Measurements from ENCODE around the gene ZNF316. TPM values are rescaled to one million over a fixed set of nuclear protein-coding genes. Genes with fewer than 3 reads are reported as not detected.

Gene ZNF316
- total RNA-seq, 4 donors from 2014 or later = 40.6 to 63.7 (median 49.5) TPM

DNA sequence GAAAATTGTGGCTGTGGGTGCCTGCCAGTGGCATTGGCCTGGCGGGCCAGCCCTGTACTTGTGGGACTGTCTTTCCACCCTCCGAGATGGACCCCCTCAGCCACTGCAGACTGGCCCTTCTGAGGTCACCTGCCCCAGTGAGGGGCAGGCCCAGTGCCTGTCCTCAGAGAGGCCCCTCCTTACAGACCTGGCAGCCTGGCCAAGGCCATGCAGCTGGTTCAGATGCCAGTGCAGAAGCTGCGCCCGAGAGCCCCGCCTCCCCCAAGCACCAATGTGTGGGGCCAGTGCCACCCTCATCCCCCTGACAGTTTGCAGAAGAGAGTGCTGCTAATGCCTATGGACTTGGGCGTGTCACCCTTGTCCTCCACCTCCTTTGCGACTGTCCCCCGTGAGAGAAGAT, 10.0 kb downstream of the ZNF316 start:
- Histone ChIP-seq H3K27ac (peak overlapping the region; percentile 24 to 61 (median 57)), H3K9me3 (no peaks in the 10 kb centered on the region), H3K4me1 (peaks cover 17 to 35% of the 10 kb centered on the region in 2 donors), H3K36me3 (peaks cover 13 to 25% of the 10 kb centered on the region in 2 donors), H3K27me3 (no peaks in the 10 kb centered on the region), H3K4me3 (replicated peaks in 1 of 3) (no peak overlapping the region)
- intact Hi-C loops (cut with DNase I) = no loop called here
- no peak for DNase-seq
- 78 to 83% methylated on average over 2 to 7 of the region's 8 CpGs for whole genome bisulfite sequencing, 2 donors
- no peak for TF ChIP-seq POLR2A (IDR thresholded peaks at IDR 0.05)
- TF ChIP-seq, protein P1, sequence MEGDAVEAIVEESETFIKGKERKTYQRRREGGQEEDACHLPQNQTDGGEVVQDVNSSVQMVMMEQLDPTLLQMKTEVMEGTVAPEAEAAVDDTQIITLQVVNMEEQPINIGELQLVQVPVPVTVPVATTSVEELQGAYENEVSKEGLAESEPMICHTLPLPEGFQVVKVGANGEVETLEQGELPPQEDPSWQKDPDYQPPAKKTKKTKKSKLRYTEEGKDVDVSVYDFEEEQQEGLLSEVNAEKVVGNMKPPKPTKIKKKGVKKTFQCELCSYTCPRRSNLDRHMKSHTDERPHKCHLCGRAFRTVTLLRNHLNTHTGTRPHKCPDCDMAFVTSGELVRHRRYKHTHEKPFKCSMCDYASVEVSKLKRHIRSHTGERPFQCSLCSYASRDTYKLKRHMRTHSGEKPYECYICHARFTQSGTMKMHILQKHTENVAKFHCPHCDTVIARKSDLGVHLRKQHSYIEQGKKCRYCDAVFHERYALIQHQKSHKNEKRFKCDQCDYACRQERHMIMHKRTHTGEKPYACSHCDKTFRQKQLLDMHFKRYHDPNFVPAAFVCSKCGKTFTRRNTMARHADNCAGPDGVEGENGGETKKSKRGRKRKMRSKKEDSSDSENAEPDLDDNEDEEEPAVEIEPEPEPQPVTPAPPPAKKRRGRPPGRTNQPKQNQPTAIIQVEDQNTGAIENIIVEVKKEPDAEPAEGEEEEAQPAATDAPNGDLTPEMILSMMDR (IDR thresholded peaks at IDR 0.05) = no peak

DNA sequence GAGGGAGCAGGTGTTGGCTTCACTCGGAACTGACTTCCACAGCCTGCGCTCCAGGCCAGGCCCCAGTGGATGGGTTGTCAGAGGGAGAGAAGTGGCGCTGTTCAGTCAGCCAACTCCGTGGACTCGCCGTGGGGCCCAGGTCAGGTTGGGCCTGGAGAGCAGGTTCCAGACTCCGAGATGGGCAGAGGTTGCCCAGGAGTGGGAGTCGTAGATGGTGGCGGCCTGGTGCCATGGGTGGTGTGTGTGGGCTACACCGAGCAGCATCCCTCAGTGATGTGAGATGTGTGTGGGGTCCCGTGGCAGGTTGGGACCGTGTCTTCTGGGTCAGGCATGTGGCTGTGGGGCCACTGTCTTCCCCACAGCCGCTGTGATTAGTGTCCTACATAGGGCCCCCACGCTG, 10.4 kb downstream of the ZNF316 start:
- H3K27me3 ChIP-seq = no peaks in the 10 kb centered on the region
- DNase-seq = no peak
- H3K36me3 ChIP-seq = peaks cover 17 to 30% of the 10 kb centered on the region in 2 donors
- WGBS, 2 donors = 89 to 92% methylated on average over 11 to 13 of the region's 14 CpGs
- H3K4me1 ChIP-seq = peaks cover 16 to 31% of the 10 kb centered on the region in 2 donors
- no peak for TF ChIP-seq POLR2A (IDR thresholded peaks at IDR 0.05)
- TF ChIP-seq, protein P1 (IDR thresholded peaks at IDR 0.05) = no peak
- intact Hi-C loops (cut with DNase I) = no loop called here
- no peaks in the 10 kb centered on the region for H3K9me3 ChIP-seq
- peak overlapping the region in 1 of 3 donors; percentile 24 for H3K27ac ChIP-seq
- H3K4me3 ChIP-seq (replicated peaks in 1 of 3) = no peak overlapping the region

DNA sequence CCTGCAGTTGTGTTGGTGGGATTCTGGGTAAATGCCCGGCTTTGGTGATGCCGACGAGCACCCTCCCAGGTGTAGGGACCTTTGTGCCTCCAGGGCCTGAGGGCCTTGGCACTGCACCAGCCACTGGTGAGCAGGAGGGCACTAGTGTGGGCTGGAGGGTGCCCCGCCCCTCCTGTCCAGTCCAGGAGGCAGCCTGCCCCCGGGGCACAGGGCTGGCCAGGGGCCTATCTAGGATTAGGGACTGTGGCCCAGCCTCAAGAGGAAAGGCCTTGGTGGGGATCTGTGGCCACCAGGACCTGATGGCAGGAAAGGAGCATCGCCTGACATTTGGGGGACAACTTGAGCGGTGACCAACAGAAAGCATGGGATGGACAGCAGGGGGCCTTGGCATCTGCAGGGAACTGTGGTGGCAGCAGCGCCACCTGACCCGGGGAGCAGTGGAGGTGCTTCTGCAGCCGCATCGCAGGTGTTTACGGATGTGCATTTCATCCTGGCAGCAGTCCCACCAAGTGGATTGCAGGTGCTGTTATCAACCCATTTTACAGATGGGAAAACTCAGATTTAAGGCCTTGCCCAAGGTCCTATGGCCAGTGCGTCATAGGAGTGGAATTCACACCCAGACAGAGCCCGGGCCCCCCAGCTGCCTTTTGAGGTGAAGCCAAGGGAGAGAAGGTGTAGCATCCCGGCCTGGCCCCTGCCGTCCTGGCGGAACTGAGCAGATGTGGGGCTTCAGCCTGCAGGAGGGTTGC, 11.1 kb downstream of the ZNF316 start:
- 91 to 100% methylated on average over 11 to 12 of the region's 17 CpGs for WGBS, 2 donors
- TF ChIP-seq, protein P1 (IDR thresholded peaks at IDR 0.05) = no peak
- TF ChIP-seq POLR2A (IDR thresholded peaks at IDR 0.05) = no peak
- Histone ChIP-seq H3K36me3 (peaks cover 24 to 32% of the 10 kb centered on the region in 2 donors), H3K9me3 (no peaks in the 10 kb centered on the region), H3K4me3 (replicated peaks in 1 of 3) (no peak overlapping the region), H3K27me3 (no peaks in the 10 kb centered on the region), H3K4me1 (peaks cover 13 to 26% of the 10 kb centered on the region in 2 donors), H3K27ac (no peak overlapping the region)
- intact Hi-C loops (cut with DNase I) = no loop called here
- DNase-seq = no peak

DNA sequence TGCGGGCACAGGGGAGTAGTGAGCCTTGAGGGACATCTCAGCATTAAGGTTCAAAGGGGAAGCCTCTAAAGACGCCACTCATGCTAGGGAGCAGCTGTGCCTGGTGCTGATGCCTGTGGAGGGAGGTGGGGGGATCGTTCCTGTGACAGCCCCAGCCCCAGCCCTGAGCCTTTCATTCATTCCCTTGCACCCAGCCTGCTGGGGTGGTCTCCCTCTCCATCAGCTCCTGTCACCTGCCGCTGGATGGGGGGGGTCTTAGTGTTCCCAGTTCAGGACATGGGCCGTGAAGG, 11.6 kb downstream of the ZNF316 start:
- H3K4me1 ChIP-seq = peaks cover 9 to 21% of the 10 kb centered on the region in 2 donors

More for the DNA sequence above, 11.6 kb downstream of the ZNF316 start:
- H3K36me3 ChIP-seq = peaks cover 25 to 30% of the 10 kb centered on the region in 2 donors
- H3K27ac ChIP-seq = no peak overlapping the region
- no peak for DNase-seq
- 96% methylated on average over 5 of the region's 5 CpGs; no CpG with 5 or more reads in 1 of the 2 donors for WGBS, 2 donors
- H3K9me3 ChIP-seq = no peaks in the 10 kb centered on the region
- intact Hi-C loops (cut with DNase I) = no loop called here
- H3K4me3 ChIP-seq (replicated peaks in 1 of 3) = no peak overlapping the region
- no peaks in the 10 kb centered on the region for H3K27me3 ChIP-seq
- no peak for TF ChIP-seq POLR2A (IDR thresholded peaks at IDR 0.05)
- TF ChIP-seq, protein P1 (IDR thresholded peaks at IDR 0.05) = no peak

Data from thyroid gland (tissue), 4 donors.